RWPE2 (cell line): ENCODE measurements around the gene PTBP1.

ENCODE experiments used
- ATAC-seq: fragments of 200-7000 bp; cut with Tn5 transposase; 3 replicates; pipeline ENCODE4 v1.9.1; 2021; ENCODE audit warnings: low read depth
- DNase-seq: peaks from one replicate; pipeline ENCODE4 v3.0.0-alpha.2; 2020; ENCODE audit warnings: low spot score
- H3K27ac ChIP-seq: fragments of 450-650 bp; 2 replicates; pipeline ENCODE4 v1.5.1; 2017; ENCODE audit warnings: mild to moderate bottlenecking; ENCODE audit not compliant: poor library complexity, severe bottlenecking
- H3K27me3 ChIP-seq: fragments of 250-450 bp; sonication (Bioruptor Pico); 2 replicates; pipeline ENCODE4 v1.5.1; 2021; ENCODE audit warnings: mild to moderate bottlenecking, moderate library complexity; ENCODE audit not compliant: insufficient read depth, poor library complexity, severe bottlenecking
- H3K36me3 ChIP-seq: fragments of 250-450 bp; sonication (Bioruptor Pico); 2 replicates; pipeline ENCODE4 v1.5.1; 2020; ENCODE audit warnings: low read depth, mild to moderate bottlenecking, moderate library complexity
- H3K4me1 ChIP-seq: fragments of 250-450 bp; sonication (Bioruptor Pico); 2 replicates; pipeline ENCODE4 v1.5.1; 2021; ENCODE audit warnings: mild to moderate bottlenecking, moderate library complexity; ENCODE audit not compliant: insufficient read depth, poor library complexity, severe bottlenecking
- H3K4me3 ChIP-seq: fragments of 250-450 bp; sonication (Bioruptor Pico); 2 replicates; pipeline ENCODE4 v1.5.1; 2021; ENCODE audit warnings: mild to moderate bottlenecking, moderate library complexity; ENCODE audit not compliant: severe bottlenecking
- H3K9me3 ChIP-seq: fragments of 250-450 bp; sonication (Bioruptor Pico); 2 replicates; pipeline ENCODE4 v1.5.1; 2021; ENCODE audit warnings: mild to moderate bottlenecking, moderate library complexity; ENCODE audit not compliant: severe bottlenecking
- TF ChIP-seq, protein P1 (sequence below): fragments of 450-650 bp; IDR thresholded peaks from one replicate; pipeline ENCODE4 v1.5.1; 2017; ENCODE audit warnings: mild to moderate bottlenecking, moderate library complexity; ENCODE audit not compliant: poor library complexity, severe bottlenecking

The PTBP1 gene

DNA sequence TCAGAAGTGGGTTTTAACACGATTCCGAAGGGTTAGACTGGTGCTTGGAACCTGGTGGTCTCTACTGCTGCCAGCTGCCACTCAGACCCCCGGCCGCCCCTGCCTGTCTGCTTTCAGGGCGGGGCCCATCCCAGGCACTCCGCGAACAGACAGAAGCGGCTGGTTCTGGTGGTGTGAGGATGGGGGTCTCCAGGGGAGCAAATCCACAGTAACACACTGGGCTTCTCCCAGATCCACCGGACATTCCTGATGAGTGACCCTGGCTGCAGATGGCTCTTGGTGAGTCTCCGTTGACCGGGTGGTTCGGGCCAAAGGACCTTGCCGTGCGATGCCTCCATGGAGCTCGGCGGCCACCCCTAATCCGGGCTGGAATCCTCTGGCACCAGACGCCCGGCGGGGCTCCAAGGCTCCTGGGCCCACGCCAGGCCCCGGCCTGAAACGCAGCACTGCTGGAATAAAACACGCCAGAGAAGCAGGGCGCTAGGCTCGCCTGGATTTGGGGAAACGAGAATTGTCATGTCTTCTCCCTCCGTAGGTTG lies 2.1 kb upstream of the PTBP1 start:
- DNase-seq = no peak
- Histone ChIP-seq H3K9me3 (no peaks in the 10 kb centered on the region), H3K4me3 (no peak overlapping the region), H3K27ac (no peak overlapping the region), H3K27me3 (no peaks in the 10 kb centered on the region), H3K4me1 (no peaks in the 10 kb centered on the region), H3K36me3 (peaks cover 22% of the 10 kb centered on the region)
- TF ChIP-seq, protein P1, sequence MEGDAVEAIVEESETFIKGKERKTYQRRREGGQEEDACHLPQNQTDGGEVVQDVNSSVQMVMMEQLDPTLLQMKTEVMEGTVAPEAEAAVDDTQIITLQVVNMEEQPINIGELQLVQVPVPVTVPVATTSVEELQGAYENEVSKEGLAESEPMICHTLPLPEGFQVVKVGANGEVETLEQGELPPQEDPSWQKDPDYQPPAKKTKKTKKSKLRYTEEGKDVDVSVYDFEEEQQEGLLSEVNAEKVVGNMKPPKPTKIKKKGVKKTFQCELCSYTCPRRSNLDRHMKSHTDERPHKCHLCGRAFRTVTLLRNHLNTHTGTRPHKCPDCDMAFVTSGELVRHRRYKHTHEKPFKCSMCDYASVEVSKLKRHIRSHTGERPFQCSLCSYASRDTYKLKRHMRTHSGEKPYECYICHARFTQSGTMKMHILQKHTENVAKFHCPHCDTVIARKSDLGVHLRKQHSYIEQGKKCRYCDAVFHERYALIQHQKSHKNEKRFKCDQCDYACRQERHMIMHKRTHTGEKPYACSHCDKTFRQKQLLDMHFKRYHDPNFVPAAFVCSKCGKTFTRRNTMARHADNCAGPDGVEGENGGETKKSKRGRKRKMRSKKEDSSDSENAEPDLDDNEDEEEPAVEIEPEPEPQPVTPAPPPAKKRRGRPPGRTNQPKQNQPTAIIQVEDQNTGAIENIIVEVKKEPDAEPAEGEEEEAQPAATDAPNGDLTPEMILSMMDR = no peak
- ATAC-seq = no peak

DNA sequence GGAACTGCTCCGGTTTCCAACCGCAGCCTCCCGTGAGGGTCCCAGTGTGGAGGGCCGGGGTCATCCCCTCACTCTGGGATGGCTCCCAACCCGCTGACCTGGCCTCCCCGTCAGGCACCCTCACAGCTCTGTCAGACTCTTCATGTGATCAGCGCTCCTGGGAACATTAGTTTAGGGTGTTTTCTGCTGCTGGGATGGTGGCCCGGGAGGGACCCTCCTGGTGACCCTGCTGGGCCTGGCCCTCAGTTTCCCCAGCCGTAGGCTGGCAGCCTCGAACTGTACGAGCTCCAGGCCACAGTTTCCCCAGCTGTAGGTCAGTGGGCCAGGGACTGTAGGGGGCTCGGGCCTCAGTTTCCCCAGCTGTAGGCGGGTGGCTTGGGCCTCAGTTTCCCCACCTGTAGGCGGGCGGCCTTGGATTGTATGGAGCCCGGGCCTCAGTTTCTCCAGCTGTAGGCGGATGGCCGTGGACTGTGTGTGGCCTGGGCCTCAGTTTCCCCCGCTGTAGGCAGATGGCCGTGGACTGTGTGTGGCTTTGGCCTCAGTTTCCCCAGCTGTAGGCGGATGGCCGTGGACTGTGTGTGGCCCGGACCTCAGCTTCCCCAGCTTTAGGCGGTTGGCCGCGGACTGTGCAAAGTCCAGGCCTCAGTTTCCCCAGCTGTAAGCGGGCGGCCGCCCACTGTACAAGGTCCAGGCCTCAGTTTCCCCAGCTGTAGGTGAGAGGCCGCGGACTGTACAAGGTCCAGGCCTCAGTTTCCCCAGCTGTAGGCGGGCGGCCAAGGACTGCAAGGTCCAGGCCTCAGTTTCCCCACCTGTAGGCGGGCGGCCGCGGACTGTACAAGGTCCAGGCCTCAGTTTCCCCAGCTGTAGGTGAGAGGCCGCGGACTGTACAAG lies 1.3 kb upstream of the PTBP1 start:
- Histone ChIP-seq H3K27me3 (no peaks in the 10 kb centered on the region), H3K9me3 (no peaks in the 10 kb centered on the region), H3K27ac (peak overlapping the region; percentile 89), H3K4me3 (peak overlapping the region; percentile 55), H3K36me3 (peaks cover 30% of the 10 kb centered on the region), H3K4me1 (peaks cover 7% of the 10 kb centered on the region)
- TF ChIP-seq, protein P1 = no peak
- DNase-seq (no peak), ATAC-seq (no peak)

DNA sequence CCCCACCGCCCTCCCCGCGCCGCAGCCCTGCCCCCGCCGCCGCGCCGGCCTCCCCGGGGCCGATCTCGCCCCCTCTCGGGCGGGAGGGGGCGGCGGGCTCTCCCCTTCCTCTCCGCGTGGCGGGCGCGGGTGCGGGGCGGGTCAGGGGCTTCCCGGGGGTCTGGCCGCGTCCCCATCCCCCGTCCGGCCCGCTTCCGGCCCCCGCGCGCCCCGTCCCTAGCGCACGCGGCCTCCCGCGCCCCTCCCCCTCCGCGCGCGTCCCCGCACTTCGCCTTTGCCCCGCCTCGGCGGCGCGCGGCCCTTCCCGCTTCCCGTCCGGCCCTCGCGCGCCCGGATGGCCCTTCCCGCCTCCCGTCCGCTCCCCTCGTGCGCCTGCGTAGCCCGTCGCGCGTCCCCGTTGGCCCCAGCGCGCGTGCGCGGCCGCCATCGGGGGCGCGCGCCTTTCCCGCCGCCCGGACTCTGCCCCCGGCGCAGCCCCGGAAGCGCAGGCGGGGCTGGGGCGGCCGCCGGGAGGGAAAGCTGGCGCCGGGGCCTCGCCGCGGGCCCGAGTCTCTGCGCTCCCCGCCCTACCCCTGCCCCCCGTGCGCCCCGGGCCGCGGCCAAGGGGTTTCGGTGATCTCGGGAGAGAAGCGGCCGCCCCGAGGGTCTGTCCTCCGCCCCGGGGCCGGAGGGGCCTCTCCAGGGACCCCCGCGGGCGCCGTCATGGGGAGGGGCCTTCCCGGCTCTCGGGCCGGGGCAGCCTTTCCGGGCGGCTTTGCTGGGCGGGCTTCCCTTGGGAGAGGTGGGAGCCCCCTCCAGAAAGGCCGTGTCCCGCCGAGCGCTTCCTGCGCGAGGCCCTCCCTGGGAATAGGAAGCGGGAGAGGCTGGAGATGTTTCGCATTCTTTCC lies 519 bp downstream of the PTBP1 start:
- no peak for DNase-seq
- H3K36me3 ChIP-seq = peaks cover 49% of the 10 kb centered on the region
- no peak for ATAC-seq
- peak overlapping the region; percentile 73 for H3K4me3 ChIP-seq
- peaks cover 9% of the 10 kb centered on the region for H3K4me1 ChIP-seq
- H3K9me3 ChIP-seq = no peaks in the 10 kb centered on the region
- peak overlapping the region; percentile 89 for H3K27ac ChIP-seq
- TF ChIP-seq, protein P1 = no peak
- H3K27me3 ChIP-seq = no peaks in the 10 kb centered on the region

DNA sequence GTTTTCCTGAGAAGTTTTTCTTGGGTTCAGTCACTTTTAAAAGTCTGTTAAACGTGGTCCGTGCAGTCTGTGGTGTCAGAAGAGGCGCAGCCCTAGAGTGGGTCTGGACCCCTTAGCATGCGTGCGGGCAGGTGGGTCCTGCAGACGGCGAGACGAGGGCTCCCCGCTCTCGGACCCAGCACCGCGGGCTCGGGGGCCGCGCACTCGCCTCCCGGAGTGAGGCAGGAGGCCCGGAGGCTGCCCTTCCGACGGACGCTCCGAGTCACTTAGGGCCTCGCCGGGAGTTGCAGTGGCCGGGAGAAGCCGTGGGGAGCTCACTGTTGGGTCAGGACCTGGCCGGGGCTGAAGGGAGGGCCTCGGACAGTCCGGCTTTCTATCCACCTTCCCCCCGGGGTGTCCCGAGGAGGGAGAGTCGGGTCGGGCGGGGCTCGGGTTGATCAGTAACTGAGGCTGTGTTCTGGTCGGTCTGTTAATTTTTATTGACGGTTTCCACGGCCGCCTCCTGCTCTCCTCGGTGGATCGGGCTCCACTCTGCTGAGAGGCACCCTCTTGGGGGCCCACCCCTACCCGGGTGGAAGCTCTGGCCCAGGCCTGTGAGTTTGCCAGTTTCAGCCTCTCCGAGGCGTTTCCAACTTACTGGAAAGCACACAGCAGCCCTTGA lies 1.3 kb downstream of the PTBP1 start:
- peaks cover 9% of the 10 kb centered on the region for H3K4me1 ChIP-seq
- DNase-seq = no peak
- no peak for ATAC-seq

More for the DNA sequence above, 1.3 kb downstream of the PTBP1 start:
- H3K36me3 ChIP-seq = peaks cover 56% of the 10 kb centered on the region
- H3K4me3 ChIP-seq = peak overlapping the region; percentile 73
- no peaks in the 10 kb centered on the region for H3K9me3 ChIP-seq
- H3K27me3 ChIP-seq = no peaks in the 10 kb centered on the region
- H3K27ac ChIP-seq = peak overlapping the region; percentile 89
- TF ChIP-seq, protein P1 = no peak
